ENCODE measurements around the gene PCDH1. TPM values are rescaled to one million over a fixed set of nuclear protein-coding genes. Genes with fewer than 3 reads are reported as not detected.

Gene PCDH1
- total RNA-seq, 4 donors from 2014 or later, result 9.5 to 96.8 (median 19.6) TPM

DNA sequence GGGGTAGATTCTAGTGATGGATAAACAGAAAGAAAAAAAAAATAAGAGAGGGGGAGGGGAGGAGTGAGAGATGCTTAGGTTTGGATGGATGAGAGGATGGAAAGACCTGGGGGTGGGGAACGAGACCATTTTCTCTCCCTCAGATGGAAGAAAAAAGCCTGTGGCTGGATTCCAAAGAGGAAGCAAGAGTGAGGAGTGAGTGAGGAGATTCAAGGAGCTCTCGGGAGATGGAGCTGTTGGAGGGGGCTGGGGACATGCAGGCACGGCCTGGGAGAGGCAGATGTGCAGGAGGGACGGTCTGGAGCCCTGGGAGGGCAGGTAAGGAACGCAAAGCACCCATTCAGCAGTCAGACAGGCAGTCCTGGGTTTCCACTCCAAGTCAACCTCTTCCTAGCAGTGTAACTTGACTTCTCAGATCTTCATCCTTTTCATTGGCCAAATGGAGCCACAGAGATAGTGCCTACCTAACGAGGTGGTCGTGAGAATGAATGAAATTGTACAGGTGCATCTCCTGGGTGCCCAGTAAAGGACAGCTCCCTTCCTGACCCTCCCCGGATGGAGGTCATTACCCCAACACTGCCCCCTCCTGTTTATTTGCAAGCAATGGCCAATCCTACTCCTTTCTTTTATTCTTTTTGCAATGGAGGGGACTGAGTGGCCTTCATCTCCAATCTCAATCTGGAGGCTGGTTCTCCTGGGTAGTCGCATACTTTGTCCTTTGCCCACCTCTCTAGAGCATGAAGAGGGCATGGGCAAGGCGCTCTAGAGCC lies 52.2 kb downstream of the PCDH1 start:
- TF ChIP-seq CTCF (IDR thresholded peaks at IDR 0.05; ENCODE audit: low read depth), result no peak

DNA sequence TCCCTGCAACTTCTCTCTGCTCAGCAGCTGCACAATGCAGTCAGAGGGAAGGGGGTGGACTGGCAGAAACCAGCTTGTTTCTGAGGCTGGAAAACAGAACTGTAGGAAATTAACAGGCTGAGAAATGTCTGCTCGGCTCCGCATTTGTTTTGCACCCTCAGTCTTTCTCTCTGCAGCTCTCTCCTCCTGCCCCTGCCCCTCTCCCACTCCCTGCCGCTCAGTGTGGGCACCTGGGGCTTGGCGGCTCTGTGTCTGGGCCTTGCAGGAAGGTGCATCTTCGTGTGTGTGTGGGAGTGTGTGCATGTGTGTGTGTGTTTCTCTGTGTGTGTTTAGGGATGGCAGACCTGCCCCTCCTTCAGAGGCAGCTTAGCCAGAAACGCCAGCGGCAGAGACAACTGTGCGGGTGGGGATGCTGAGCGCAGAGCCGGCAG lies 53.0 kb downstream of the PCDH1 start:
- no peak for TF ChIP-seq CTCF (IDR thresholded peaks at IDR 0.05; ENCODE audit: low read depth)

- no peak for TF ChIP-seq CTCF (IDR thresholded peaks at IDR 0.05; ENCODE audit: low read depth)
Observed at GRCh38 chr5:141824717-141825116, 53.5 kb downstream of the PCDH1 start.

DNA sequence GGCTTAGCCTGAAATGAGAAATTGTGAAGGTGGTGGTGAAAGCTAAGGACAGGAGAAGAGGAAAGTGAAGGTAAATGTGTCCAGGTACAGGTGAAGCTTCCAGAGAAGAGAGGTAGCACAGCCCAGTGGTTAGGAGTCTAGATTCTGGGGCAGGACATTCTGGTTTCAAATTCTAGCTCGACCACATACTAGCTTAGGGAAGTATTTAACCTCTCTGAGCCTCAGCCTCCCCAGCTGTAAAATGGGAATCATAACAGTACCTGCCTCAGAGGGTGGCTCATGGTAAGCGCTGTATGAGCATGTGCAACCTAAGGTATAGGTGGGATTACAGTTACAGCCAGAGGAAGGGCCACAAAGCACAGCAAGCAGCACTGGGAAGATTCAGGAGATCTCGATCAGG lies 55.2 kb downstream of the PCDH1 start:
- no peak for TF ChIP-seq CTCF (IDR thresholded peaks at IDR 0.05; ENCODE audit: low read depth)

DNA sequence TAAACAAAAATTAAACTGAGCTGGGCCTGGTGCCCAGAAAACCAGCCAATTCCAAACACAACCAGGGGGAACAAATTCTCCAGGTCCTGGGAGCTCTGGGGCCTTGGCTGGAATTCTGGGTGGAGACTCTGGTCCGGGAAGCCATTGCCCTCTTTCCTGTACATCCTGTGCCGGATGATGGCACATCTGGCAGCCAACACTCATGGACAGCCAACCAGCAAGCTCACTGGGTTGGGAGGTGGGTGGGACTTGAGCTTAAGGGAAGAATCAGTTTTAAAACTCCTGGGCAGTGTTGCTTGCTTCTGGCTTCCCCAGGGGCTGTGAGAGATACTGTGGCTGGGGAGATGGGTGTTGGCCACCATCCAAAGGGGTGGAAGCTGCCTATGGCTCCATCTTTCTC lies 56.1 kb downstream of the PCDH1 start:
- no peak for TF ChIP-seq CTCF (IDR thresholded peaks at IDR 0.05; ENCODE audit: low read depth)

DNA sequence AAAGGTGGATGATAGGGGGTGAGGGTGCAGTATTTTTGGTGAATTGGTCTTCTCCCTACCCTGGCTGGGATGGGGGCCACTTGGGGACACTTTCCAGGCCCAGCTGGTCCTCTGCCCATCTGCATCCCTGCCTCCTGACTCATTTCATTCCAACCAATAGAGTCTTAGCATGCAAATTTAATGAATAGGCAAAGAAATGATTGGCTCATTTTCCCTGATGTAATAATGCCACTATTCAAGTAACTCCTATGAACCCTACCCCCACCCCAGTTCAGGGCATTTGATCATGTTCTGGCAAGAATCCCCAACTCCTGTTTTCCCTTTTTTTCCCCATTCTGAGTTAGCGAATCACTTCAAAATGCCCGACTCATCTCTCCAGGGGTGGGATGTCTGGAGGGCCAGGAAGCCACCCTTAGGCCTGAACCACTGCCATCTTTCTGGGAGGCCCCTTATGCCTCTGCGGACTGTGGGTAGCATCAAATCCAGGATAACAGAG lies 56.7 kb downstream of the PCDH1 start:
- TF ChIP-seq CTCF (IDR thresholded peaks at IDR 0.05; ENCODE audit: low read depth), result no peak

- no peak for TF ChIP-seq CTCF (IDR thresholded peaks at IDR 0.05; ENCODE audit: low read depth)
Observed at GRCh38 chr5:141817631-141818030, 60.6 kb downstream of the PCDH1 start.
